Measurements from ENCODE around the gene KCNC3. TPM values are rescaled to one million over a fixed set of nuclear protein-coding genes. Genes with fewer than 3 reads are reported as not detected.

The KCNC3 gene
- total RNA-seq, 6 donors from 2014 or later, result 3.8 to 15.7 (median 12.2) TPM

- H3K27me3 ChIP-seq, result no peaks in the 10 kb centered on the region
- TF ChIP-seq, protein P1, sequence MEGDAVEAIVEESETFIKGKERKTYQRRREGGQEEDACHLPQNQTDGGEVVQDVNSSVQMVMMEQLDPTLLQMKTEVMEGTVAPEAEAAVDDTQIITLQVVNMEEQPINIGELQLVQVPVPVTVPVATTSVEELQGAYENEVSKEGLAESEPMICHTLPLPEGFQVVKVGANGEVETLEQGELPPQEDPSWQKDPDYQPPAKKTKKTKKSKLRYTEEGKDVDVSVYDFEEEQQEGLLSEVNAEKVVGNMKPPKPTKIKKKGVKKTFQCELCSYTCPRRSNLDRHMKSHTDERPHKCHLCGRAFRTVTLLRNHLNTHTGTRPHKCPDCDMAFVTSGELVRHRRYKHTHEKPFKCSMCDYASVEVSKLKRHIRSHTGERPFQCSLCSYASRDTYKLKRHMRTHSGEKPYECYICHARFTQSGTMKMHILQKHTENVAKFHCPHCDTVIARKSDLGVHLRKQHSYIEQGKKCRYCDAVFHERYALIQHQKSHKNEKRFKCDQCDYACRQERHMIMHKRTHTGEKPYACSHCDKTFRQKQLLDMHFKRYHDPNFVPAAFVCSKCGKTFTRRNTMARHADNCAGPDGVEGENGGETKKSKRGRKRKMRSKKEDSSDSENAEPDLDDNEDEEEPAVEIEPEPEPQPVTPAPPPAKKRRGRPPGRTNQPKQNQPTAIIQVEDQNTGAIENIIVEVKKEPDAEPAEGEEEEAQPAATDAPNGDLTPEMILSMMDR (IDR thresholded peaks at IDR 0.05), result no peak
- TF ChIP-seq POLR2A (IDR thresholded peaks at IDR 0.05) (no peak), POLR2AphosphoS5 (IDR thresholded peaks at IDR 0.05) (no peak), EP300 (IDR thresholded peaks at IDR 0.05) (no peak)
- ATAC-seq (ENCODE audit: low FRiP score in 2 of 2), result no peak
- no peak overlapping the region for H3K4me3 ChIP-seq
- 90 to 94% methylated on average over 18 to 26 of the region's 26 CpGs for WGBS, 2 donors
- peaks cover 2 to 70% (median 47%) of the 10 kb centered on the region in 4 donors for H3K36me3 ChIP-seq
- no peaks in the 10 kb centered on the region for H3K4me1 ChIP-seq
- H3K27ac ChIP-seq, result no peak overlapping the region
- no peaks in the 10 kb centered on the region for H3K9me3 ChIP-seq
- DNase-seq, result peak in 1 of 2 donors; percentile 75
Observed at GRCh38 chr19:50275577-50276368, 53.4 kb downstream of the KCNC3 start.

GRCh38 chr19:50273821-50274220 is 55.4 kb downstream of the KCNC3 start:
- TF ChIP-seq, protein P1 (IDR thresholded peaks at IDR 0.05), result no peak
- TF ChIP-seq POLR2A (IDR thresholded peaks at IDR 0.05), result no peak
- no peak for TF ChIP-seq POLR2AphosphoS5 (IDR thresholded peaks at IDR 0.05)
- no peak for TF ChIP-seq EP300 (IDR thresholded peaks at IDR 0.05)

GRCh38 chr19:50272263-50272897 is 56.8 kb downstream of the KCNC3 start:
- TF ChIP-seq POLR2AphosphoS5 (IDR thresholded peaks at IDR 0.05), result no peak
- TF ChIP-seq, protein P1 (IDR thresholded peaks at IDR 0.05), result no peak
- no peak for TF ChIP-seq POLR2A (IDR thresholded peaks at IDR 0.05)
- no peak for TF ChIP-seq EP300 (IDR thresholded peaks at IDR 0.05)
- no peak overlapping the region for H3K27ac ChIP-seq
- ATAC-seq (ENCODE audit: low FRiP score in 2 of 2) (no peak), DNase-seq (peak in 1 of 2 donors; percentile 76)
- H3K36me3 ChIP-seq, result peaks cover 2 to 64% (median 44%) of the 10 kb centered on the region in 4 donors
- WGBS, 2 donors, result 83 to 90% methylated on average over 11 to 14 of the region's 14 CpGs
- H3K4me1 ChIP-seq, result no peaks in the 10 kb centered on the region
- no peaks in the 10 kb centered on the region for H3K9me3 ChIP-seq
- H3K27me3 ChIP-seq, result no peaks in the 10 kb centered on the region
- H3K4me3 ChIP-seq, result no peak overlapping the region

More at GRCh38 chr19:50273821-50274220, 55.4 kb downstream of the KCNC3 start:
- Histone ChIP-seq H3K27me3 (no peaks in the 10 kb centered on the region), H3K9me3 (no peaks in the 10 kb centered on the region), H3K4me1 (no peaks in the 10 kb centered on the region), H3K36me3 (peaks cover 2 to 62% (median 43%) of the 10 kb centered on the region in 4 donors), H3K27ac (no peak overlapping the region), H3K4me3 (no peak overlapping the region)
- no peak for DNase-seq
- ATAC-seq (ENCODE audit: low FRiP score in 2 of 2), result no peak
- 90 to 91% methylated on average over 7 of the region's 7 CpGs for WGBS, 2 donors

GRCh38 chr19:50269653-50270052 is 59.5 kb downstream of the KCNC3 start:
- peaks cover 2 to 45% (median 26%) of the 10 kb centered on the region in 4 donors for H3K36me3 ChIP-seq
- H3K9me3 ChIP-seq, result no peaks in the 10 kb centered on the region
- no peak for ATAC-seq (ENCODE audit: low FRiP score in 2 of 2)
- no peak overlapping the region for H3K4me3 ChIP-seq
- no peak for TF ChIP-seq POLR2AphosphoS5 (IDR thresholded peaks at IDR 0.05)
- no peak for TF ChIP-seq EP300 (IDR thresholded peaks at IDR 0.05)
- TF ChIP-seq, protein P1 (IDR thresholded peaks at IDR 0.05), result no peak
- no peak for TF ChIP-seq POLR2A (IDR thresholded peaks at IDR 0.05)
- whole genome bisulfite sequencing, 2 donors, result 60 to 87% methylated on average over 1 to 2 of the region's 2 CpGs
- no peak for DNase-seq
- no peak overlapping the region for H3K27ac ChIP-seq
- no peaks in the 10 kb centered on the region for H3K4me1 ChIP-seq
- no peaks in the 10 kb centered on the region for H3K27me3 ChIP-seq
